ENCODE measurements around the gene PTMS.

- TF ChIP-seq REST (IDR thresholded peaks at IDR 0.05; ENCODE audit: low read depth, low read length) (no peak), CTCF (IDR thresholded peaks at IDR 0.05 in 2 of 3, conservative IDR thresholded peaks at IDR 0.05 in 1 of 3; ENCODE audit: control insufficient read depth in 2 of 3, extremely low read depth in 1 of 3, insufficient read depth in 1 of 3, low read depth in 3 of 3, low read length in 3 of 3) (peak; percentile 59 to 64 (median 61)), NR2F1 (conservative IDR thresholded peaks at IDR 0.05) (no peak), POLR2AphosphoS5 (IDR thresholded peaks at IDR 0.05; ENCODE audit: low read length) (no peak), ELK1 (IDR thresholded peaks at IDR 0.05; ENCODE audit: low read depth, low read length) (no peak), GABPA (IDR thresholded peaks at IDR 0.05; ENCODE audit: low read depth) (no peak), ZNF384 (IDR thresholded peaks at IDR 0.05; ENCODE audit: borderline replicate concordance, low read depth, low read length) (no peak), ATF2 (IDR thresholded peaks at IDR 0.05; ENCODE audit: low read length) (no peak)
Measured at GRCh38 chr12:6735448-6736191, 30.5 kb upstream of the PTMS start.
